Gastrocnemius medialis (tissue), 4 donors: ENCODE data around the gene ADAT2.

Experiments used
- POLR2A ChIP-seq, 2 donors: fragments of 450-650 bp; IDR thresholded peaks; one replicate each; pipeline ENCODE4 v1.6.1; 2017; ENCODE audit warnings: antibody characterized with exemption in 2 of 2, mild to moderate bottlenecking in 2 of 2, moderate library complexity in 2 of 2
- TF ChIP-seq, protein P1 (sequence below), 5 experiments: fragments of 450-650 bp in 3 of 5; fragments of 200-600 bp in 2 of 5; sonication (generic) in 2 of 5; IDR thresholded peaks in 4 of 5; conservative IDR thresholded peaks in 1 of 5; 1 replicate in 4 of 5; 2 replicates in 1 of 5; pipeline ENCODE4 v1.5.1; 2016 to 2019; ENCODE audit warnings: antibody characterized with exemption in 5 of 5, mild to moderate bottlenecking in 3 of 5, moderate library complexity in 3 of 5

DNA sequence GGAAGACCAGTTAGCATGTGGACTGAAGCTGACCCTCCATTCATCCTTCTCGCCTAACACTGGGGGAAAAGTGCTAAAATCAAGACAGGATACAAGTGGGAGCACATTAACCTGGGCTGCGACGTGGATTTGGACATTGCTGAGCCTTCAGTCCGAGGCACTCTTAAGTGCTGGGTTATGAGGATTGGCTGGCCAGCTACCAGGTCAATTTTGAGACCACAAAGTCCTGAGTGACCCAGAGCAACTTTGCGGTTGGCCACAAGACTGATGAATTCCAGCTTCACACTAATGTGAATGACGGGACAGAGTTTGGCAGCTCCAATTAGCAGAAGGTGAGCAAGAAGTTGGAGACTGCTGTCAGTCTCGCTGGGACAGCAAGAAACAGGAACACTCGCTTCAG lies 40.3 kb upstream of the ADAT2 start:
- TF ChIP-seq, protein P1, sequence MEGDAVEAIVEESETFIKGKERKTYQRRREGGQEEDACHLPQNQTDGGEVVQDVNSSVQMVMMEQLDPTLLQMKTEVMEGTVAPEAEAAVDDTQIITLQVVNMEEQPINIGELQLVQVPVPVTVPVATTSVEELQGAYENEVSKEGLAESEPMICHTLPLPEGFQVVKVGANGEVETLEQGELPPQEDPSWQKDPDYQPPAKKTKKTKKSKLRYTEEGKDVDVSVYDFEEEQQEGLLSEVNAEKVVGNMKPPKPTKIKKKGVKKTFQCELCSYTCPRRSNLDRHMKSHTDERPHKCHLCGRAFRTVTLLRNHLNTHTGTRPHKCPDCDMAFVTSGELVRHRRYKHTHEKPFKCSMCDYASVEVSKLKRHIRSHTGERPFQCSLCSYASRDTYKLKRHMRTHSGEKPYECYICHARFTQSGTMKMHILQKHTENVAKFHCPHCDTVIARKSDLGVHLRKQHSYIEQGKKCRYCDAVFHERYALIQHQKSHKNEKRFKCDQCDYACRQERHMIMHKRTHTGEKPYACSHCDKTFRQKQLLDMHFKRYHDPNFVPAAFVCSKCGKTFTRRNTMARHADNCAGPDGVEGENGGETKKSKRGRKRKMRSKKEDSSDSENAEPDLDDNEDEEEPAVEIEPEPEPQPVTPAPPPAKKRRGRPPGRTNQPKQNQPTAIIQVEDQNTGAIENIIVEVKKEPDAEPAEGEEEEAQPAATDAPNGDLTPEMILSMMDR (IDR thresholded peaks at IDR 0.05 in 4 of 5, conservative IDR thresholded peaks at IDR 0.05 in 1 of 5): no peak
- no peak for TF ChIP-seq POLR2A (IDR thresholded peaks at IDR 0.05)
